Ascending aorta (tissue), 2 donors: ENCODE data around the gene PDS5B. TPM values are rescaled to one million over a fixed set of nuclear protein-coding genes. Genes with fewer than 3 reads are reported as not detected.

Experiments
- DNase-seq, 2 donors: peaks; one replicate each; pipeline ENCODE4 v3.0.0-alpha.2; 2019; ENCODE audit warnings: low spot score in 2 of 2
- H3K27ac ChIP-seq, 2 donors: fragments of 200-600 bp; sonication (generic); one replicate each; pipeline ENCODE4 v1.5.1; 2016 to 2017; ENCODE audit warnings: mild to moderate bottlenecking in 1 of 2
- H3K27me3 ChIP-seq: fragments of 200-600 bp; sonication (generic); one replicate; pipeline ENCODE4 v1.5.1; 2017
- H3K36me3 ChIP-seq, 2 donors: fragments of 200-600 bp; sonication (generic); one replicate each; pipeline ENCODE4 v1.5.1; 2016
- H3K4me1 ChIP-seq, 2 donors: fragments of 200-600 bp; sonication (generic); one replicate each; pipeline ENCODE4 v1.5.1; 2016 to 2017; ENCODE audit warnings: mild to moderate bottlenecking in 1 of 2
- H3K4me3 ChIP-seq, 2 donors: fragments of 200-600 bp; sonication (generic); one replicate each; pipeline ENCODE4 v1.5.1; 2016 to 2017; ENCODE audit warnings: mild to moderate bottlenecking in 1 of 2
- H3K9me3 ChIP-seq, 2 donors: fragments of 200-600 bp; sonication (generic); one replicate each; pipeline ENCODE4 v1.5.1; 2016
- CTCF ChIP-seq, 3 experiments: fragments of 200-600 bp in 2 of 3; fragments of 450-650 bp in 1 of 3; sonication (generic) in 2 of 3; IDR thresholded peaks; one replicate each; pipeline ENCODE4 v1.5.1; 2016 to 2019; ENCODE audit warnings: antibody characterized with exemption in 3 of 3, mild to moderate bottlenecking in 1 of 3, moderate library complexity in 1 of 3
- intact Hi-C: fragments of 100-400 bp; cut with DNase I; formaldehyde crosslinking; loops from one replicate; pipeline ENCODE4 v1.15.1; 2023
- total RNA-seq: library from RNA; depleted of rRNA; stranded (reverse); fragments of >200 nt; gene quantifications from one replicate; pipeline ENCODE4 v1.1.0, GENCODE V29; 2016

PDS5B gene
- total RNA-seq, 1 donor from 2014 or later = 31.0 TPM

- H3K27ac ChIP-seq = no peak overlapping the region
- H3K27me3 ChIP-seq = no peaks in the 10 kb centered on the region
- H3K4me1 ChIP-seq = peaks cover 0 to 32% of the 10 kb centered on the region in 2 donors
- H3K4me3 ChIP-seq = no peak overlapping the region
- intact Hi-C loops = no loop called here
- no peaks in the 10 kb centered on the region for H3K9me3 ChIP-seq
- H3K36me3 ChIP-seq = no peaks in the 10 kb centered on the region
- TF ChIP-seq CTCF (IDR thresholded peaks at IDR 0.05) = no peak
- DNase-seq = no peak
These were observed 43.6 kb downstream of the PDS5B start for GRCh38 chr13:32629866-32630265.

- H3K36me3 ChIP-seq = no peaks in the 10 kb centered on the region
- DNase-seq = no peak
- no peak overlapping the region for H3K27ac ChIP-seq
- H3K4me3 ChIP-seq = no peak overlapping the region
- H3K4me1 ChIP-seq = peaks cover 0 to 17% of the 10 kb centered on the region in 2 donors
- intact Hi-C loops = no loop called here
- H3K27me3 ChIP-seq = no peaks in the 10 kb centered on the region
- no peak for TF ChIP-seq CTCF (IDR thresholded peaks at IDR 0.05)
- H3K9me3 ChIP-seq = no peaks in the 10 kb centered on the region
These were observed 46.2 kb downstream of the PDS5B start for GRCh38 chr13:32632343-32632909.

GRCh38 chr13:32636711-32637110 is 50.5 kb downstream of the PDS5B start:
- no peaks in the 10 kb centered on the region for H3K4me1 ChIP-seq
- TF ChIP-seq CTCF (IDR thresholded peaks at IDR 0.05) = no peak
- no peaks in the 10 kb centered on the region for H3K36me3 ChIP-seq
- no peak overlapping the region for H3K27ac ChIP-seq
- H3K27me3 ChIP-seq = no peaks in the 10 kb centered on the region
- no peak for DNase-seq
- intact Hi-C loops = loop anchor here (5.0 kb wide), 1 partner anchor 104 kb away; no protein-coding TSS in a partner anchor
- H3K9me3 ChIP-seq = no peaks in the 10 kb centered on the region
- H3K4me3 ChIP-seq = no peak overlapping the region

- Histone ChIP-seq H3K9me3 (no peaks in the 10 kb centered on the region), H3K4me1 (peaks cover 0 to 3% of the 10 kb centered on the region in 2 donors), H3K4me3 (no peak overlapping the region), H3K27ac (no peak overlapping the region), H3K27me3 (no peaks in the 10 kb centered on the region), H3K36me3 (no peaks in the 10 kb centered on the region)
- TF ChIP-seq CTCF (IDR thresholded peaks at IDR 0.05) = no peak
- intact Hi-C loops = loop anchor here (1.0 to 5.0 kb wide), 2 partner anchors 52 to 106 kb away; partner anchors contain the start of gene PDS5B
- DNase-seq = no peak
These were observed 52.5 kb downstream of the PDS5B start for GRCh38 chr13:32638739-32639138.

- peaks cover 0 to 3% of the 10 kb centered on the region in 2 donors for H3K4me1 ChIP-seq
- peak; percentile 57 to 84 (median 69) for TF ChIP-seq CTCF (IDR thresholded peaks at IDR 0.05)
- intact Hi-C loops = loop anchor here (1.0 to 5.0 kb wide), 2 partner anchors 53 to 107 kb away; partner anchors contain the start of gene PDS5B
These were observed 53.4 kb downstream of the PDS5B start for GRCh38 chr13:32639502-32640105.

More at GRCh38 chr13:32639502-32640105, 53.4 kb downstream of the PDS5B start:
- no peaks in the 10 kb centered on the region for H3K27me3 ChIP-seq
- DNase-seq = peak in 1 of 2 donors; percentile 80
- no peak overlapping the region for H3K4me3 ChIP-seq
- H3K9me3 ChIP-seq = no peaks in the 10 kb centered on the region
- H3K36me3 ChIP-seq = no peaks in the 10 kb centered on the region
- no peak overlapping the region for H3K27ac ChIP-seq
